GM18519 (cell line): Measurements from ENCODE around the gene C5orf52.
"Not testable (repeated sequence)": the region's sequence is repeated elsewhere in the genome, so short reads cannot be mapped to it uniquely, and the experiment has no call there.

Source experiments
- ATAC-seq: cut with Tn5 transposase; IDR thresholded peaks from one replicate; pipeline ENCODE4 v1.9.1; 2021; ENCODE audit warnings: mild to moderate bottlenecking, moderate library complexity; ENCODE audit not compliant: unreplicated experiment, low FRiP score

C5orf52 gene

GRCh38 chr5:157719245-157719644 is 47.9 kb downstream of the C5orf52 start:
- ATAC-seq = no peak

DNA sequence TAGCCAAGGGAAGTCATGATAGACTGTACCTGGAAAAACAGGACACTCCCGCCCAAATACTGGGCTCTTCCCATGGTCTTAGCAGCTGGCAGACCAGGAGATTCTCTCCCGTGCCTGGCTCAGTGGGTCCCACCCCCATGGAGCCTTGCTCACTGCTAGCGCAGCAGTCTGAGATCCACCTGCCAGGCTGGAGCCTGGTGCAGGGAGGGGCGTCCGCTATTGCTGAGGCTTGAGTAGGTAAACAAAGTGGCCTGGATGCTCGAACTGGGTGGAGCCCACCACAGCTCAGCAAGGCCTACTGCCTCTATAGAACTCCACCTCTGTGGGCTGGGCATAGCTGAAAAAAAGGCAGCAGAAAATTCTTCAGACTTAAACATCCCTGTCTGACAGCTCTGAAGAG is 49.8 kb downstream of the C5orf52 start:
- ATAC-seq = no peak

- not testable (repeated sequence) for ATAC-seq
Measured at GRCh38 chr5:157722895-157723294, 51.6 kb downstream of the C5orf52 start.

GRCh38 chr5:157726607-157727006 is 55.3 kb downstream of the C5orf52 start:
- ATAC-seq = not testable (repeated sequence)

GRCh38 chr5:157727858-157728257 is 56.5 kb downstream of the C5orf52 start:
- not testable (repeated sequence) for ATAC-seq
